MM.1S (cell line): ENCODE data around the gene PPP2R2D.

Experiments
- DNase-seq: peaks from one replicate; pipeline ENCODE4 v3.0.0-alpha.2; 2015
- H2AFZ ChIP-seq: fragments of 300-600 bp; sonication (generic); 2 replicates; pipeline ENCODE4 v1.6.0; 2016; ENCODE audit warnings: antibody characterized with exemption, low read length
- H3F3A ChIP-seq: fragments of 300-600 bp; sonication (generic); 2 replicates; pipeline ENCODE4 v1.6.1; 2016; ENCODE audit warnings: mild to moderate bottlenecking, antibody characterized with exemption, low read length, moderate library complexity, mixed read lengths; ENCODE audit not compliant: insufficient read depth
- H3K27ac ChIP-seq: fragments of 300-600 bp; sonication (generic); 2 replicates; pipeline ENCODE4 v1.5.1; 2016; ENCODE audit warnings: mild to moderate bottlenecking, low read length
- H3K27me3 ChIP-seq: fragments of 300-600 bp; sonication (generic); replicated peaks from 2 replicates; pipeline ENCODE4 v1.6.0; 2016; ENCODE audit warnings: low read length; ENCODE audit not compliant: insufficient read depth
- H3K36me3 ChIP-seq: fragments of 300-600 bp; sonication (generic); replicated peaks from 2 replicates; pipeline ENCODE4 v1.6.1; 2016; ENCODE audit warnings: mild to moderate bottlenecking, low read length, mixed read lengths; ENCODE audit not compliant: insufficient read depth
- H3K4me1 ChIP-seq: fragments of 300-600 bp; sonication (generic); 2 replicates; pipeline ENCODE4 v1.6.1; 2016; ENCODE audit warnings: low read length, mixed read lengths
- H3K4me2 ChIP-seq: fragments of 300-600 bp; sonication (generic); 2 replicates; pipeline ENCODE4 v1.6.0; 2016; ENCODE audit warnings: low read depth, low read length
- H3K4me3 ChIP-seq: fragments of 300-600 bp; sonication (generic); 2 replicates; pipeline ENCODE4 v1.5.1; 2016; ENCODE audit warnings: low read length, mixed read lengths
- H3K79me2 ChIP-seq: fragments of 300-600 bp; sonication (generic); 2 replicates; pipeline ENCODE4 v1.6.1; 2016; ENCODE audit warnings: mixed run types, low read length, mixed read lengths
- H3K9ac ChIP-seq: fragments of 300-600 bp; sonication (generic); 2 replicates; pipeline ENCODE4 v1.6.1; 2016; ENCODE audit warnings: low read length, mixed read lengths
- H3K9me2 ChIP-seq: fragments of 300-600 bp; sonication (generic); replicated peaks from 2 replicates; pipeline ENCODE4 v1.6.1; 2016; ENCODE audit warnings: mild to moderate bottlenecking, low read length, mixed read lengths; ENCODE audit not compliant: insufficient read depth
- H3K9me3 ChIP-seq: fragments of 300-600 bp; sonication (generic); replicated peaks from 2 replicates; pipeline ENCODE4 v1.6.1; 2016; ENCODE audit warnings: mild to moderate bottlenecking, low read length, mixed read lengths; ENCODE audit not compliant: insufficient read depth
- H4K20me1 ChIP-seq: fragments of 300-600 bp; sonication (generic); 2 replicates; pipeline ENCODE4 v1.6.1; 2016; ENCODE audit warnings: mild to moderate bottlenecking, low read length, moderate library complexity, mixed read lengths; ENCODE audit not compliant: insufficient read depth
- CTCF ChIP-seq: fragments of 300-600 bp; sonication (generic); IDR thresholded peaks from 2 replicates; pipeline ENCODE4 v1.5.1; 2016; ENCODE audit warnings: antibody characterized with exemption, low read length, mixed read lengths
- EZH2 ChIP-seq: fragments of 300-600 bp; sonication (generic); optimal IDR thresholded peaks from 2 replicates; pipeline ENCODE3; 2017; ENCODE audit warnings: low read depth, mild to moderate bottlenecking, antibody characterized with exemption, low read length, mixed read lengths
- EZH2phosphoT487 ChIP-seq: fragments of 300-600 bp; sonication (generic); IDR thresholded peaks from 2 replicates; pipeline ENCODE4 v1.6.1; 2018; ENCODE audit warnings: antibody characterized with exemption, low read length

Gene PPP2R2D

GRCh38 chr10:131929122-131929845 lies 28.5 kb downstream of the PPP2R2D start:
- H3K79me2 ChIP-seq, result peaks cover 98% of the 10 kb centered on the region
- no peaks in the 10 kb centered on the region for H3K9me3 ChIP-seq
- H3K4me3 ChIP-seq, result no peak overlapping the region
- no peak overlapping the region for H3K9ac ChIP-seq
- no peak overlapping the region for H2AFZ ChIP-seq
- H3K4me1 ChIP-seq, result no peaks in the 10 kb centered on the region
- no peaks in the 10 kb centered on the region for H4K20me1 ChIP-seq
- TF ChIP-seq EZH2phosphoT487 (no peak), CTCF (no peak), EZH2 (no peak)
- DNase-seq, result no peak
- H3K9me2 ChIP-seq, result no peaks in the 10 kb centered on the region
- peaks cover 12% of the 10 kb centered on the region; the same call in 1 of the 2 replicates for H3K36me3 ChIP-seq
- no peak overlapping the region for H3K27ac ChIP-seq
- no peaks in the 10 kb centered on the region for H3K27me3 ChIP-seq
- H3K4me2 ChIP-seq, result no peak overlapping the region
- H3F3A ChIP-seq, result no peaks in the 10 kb centered on the region

GRCh38 chr10:131930150-131930549 lies 29.3 kb downstream of the PPP2R2D start:
- no peak overlapping the region for H3K9ac ChIP-seq
- no peaks in the 10 kb centered on the region for H3K4me1 ChIP-seq
- no peak overlapping the region for H3K4me2 ChIP-seq
- DNase-seq, result no peak
- no peak overlapping the region for H3K4me3 ChIP-seq
- H3K27ac ChIP-seq, result no peak overlapping the region
- H3F3A ChIP-seq, result no peaks in the 10 kb centered on the region
- no peak for TF ChIP-seq EZH2
- TF ChIP-seq CTCF, result no peak
- no peak for TF ChIP-seq EZH2phosphoT487
- H3K36me3 ChIP-seq, result peaks cover 8% of the 10 kb centered on the region; the same call in 1 of the 2 replicates
- no peak overlapping the region for H2AFZ ChIP-seq
- no peaks in the 10 kb centered on the region for H3K9me3 ChIP-seq
- no peaks in the 10 kb centered on the region for H3K27me3 ChIP-seq
- H4K20me1 ChIP-seq, result no peaks in the 10 kb centered on the region
- H3K79me2 ChIP-seq, result peaks cover 98% of the 10 kb centered on the region
- no peaks in the 10 kb centered on the region for H3K9me2 ChIP-seq

GRCh38 chr10:131930586-131931330 lies 29.9 kb downstream of the PPP2R2D start:
- Histone ChIP-seq H3K27me3 (no peaks in the 10 kb centered on the region), H3K9me3 (no peaks in the 10 kb centered on the region), H3K36me3 (peaks cover 5% of the 10 kb centered on the region; the same call in 1 of the 2 replicates), H3K4me3 (no peak overlapping the region), H3K4me2 (no peak overlapping the region), H3F3A (no peaks in the 10 kb centered on the region), H3K9ac (no peak overlapping the region), H4K20me1 (no peaks in the 10 kb centered on the region), H3K27ac (no peak overlapping the region), H3K4me1 (no peaks in the 10 kb centered on the region), H2AFZ (no peak overlapping the region), H3K79me2 (peaks cover 94% of the 10 kb centered on the region), H3K9me2 (no peaks in the 10 kb centered on the region)
- DNase-seq, result no peak
- no peak for TF ChIP-seq EZH2phosphoT487
- TF ChIP-seq CTCF, result no peak
- no peak for TF ChIP-seq EZH2
